Rectal smooth muscle tissue (tissue), 1 donor: ENCODE data around the gene LAGE3.

Experiments used
- H3K27ac ChIP-seq: one replicate; pipeline ENCODE4 v1.7.0; 2013; ENCODE audit warnings: low read depth, low read length, inconsistent platforms
- H3K27me3 ChIP-seq: one replicate; pipeline ENCODE4 v1.7.0; 2013; ENCODE audit warnings: low read length; ENCODE audit not compliant: control insufficient read depth, insufficient read depth
- H3K36me3 ChIP-seq: one replicate; pipeline ENCODE4 v1.7.0; 2013; ENCODE audit warnings: low read length; ENCODE audit not compliant: control insufficient read depth, insufficient read depth
- H3K4me1 ChIP-seq: one replicate; pipeline ENCODE4 v1.7.0; 2013; ENCODE audit warnings: low read length; ENCODE audit not compliant: control insufficient read depth, insufficient read depth
- H3K4me3 ChIP-seq: one replicate; pipeline ENCODE4 v1.7.0; 2013; ENCODE audit warnings: low read length
- H3K9ac ChIP-seq: one replicate; pipeline ENCODE4 v1.7.0; 2013; ENCODE audit warnings: low read length

Gene LAGE3

GRCh38 chrX:154441984-154442707 lies 36.9 kb downstream of the LAGE3 start:
- H3K36me3 ChIP-seq, result peaks cover 13% of the 10 kb centered on the region
- no peak overlapping the region for H3K9ac ChIP-seq
- no peak overlapping the region for H3K27ac ChIP-seq
- H3K4me1 ChIP-seq, result peaks cover 14% of the 10 kb centered on the region
- H3K27me3 ChIP-seq, result no peaks in the 10 kb centered on the region
- H3K4me3 ChIP-seq, result no peak overlapping the region

- no peak overlapping the region for H3K4me3 ChIP-seq
- H3K36me3 ChIP-seq, result peaks cover 8% of the 10 kb centered on the region
- H3K27me3 ChIP-seq, result no peaks in the 10 kb centered on the region
- H3K4me1 ChIP-seq, result peaks cover 14% of the 10 kb centered on the region
- H3K27ac ChIP-seq, result no peak overlapping the region
- H3K9ac ChIP-seq, result no peak overlapping the region
Observed at GRCh38 chrX:154441564-154441963, 37.5 kb downstream of the LAGE3 start.

- H3K27ac ChIP-seq, result no peak overlapping the region
- H3K9ac ChIP-seq, result no peak overlapping the region
- no peak overlapping the region for H3K4me3 ChIP-seq
- H3K36me3 ChIP-seq, result peaks cover 8% of the 10 kb centered on the region
- peaks cover 14% of the 10 kb centered on the region for H3K4me1 ChIP-seq
- H3K27me3 ChIP-seq, result no peaks in the 10 kb centered on the region
Observed at GRCh38 chrX:154440623-154441357, 38.3 kb downstream of the LAGE3 start.

- Histone ChIP-seq H3K27ac (no peak overlapping the region), H3K9ac (no peak overlapping the region), H3K27me3 (no peaks in the 10 kb centered on the region), H3K4me3 (no peak overlapping the region), H3K36me3 (peaks cover 8% of the 10 kb centered on the region), H3K4me1 (peaks cover 7% of the 10 kb centered on the region)
Observed at GRCh38 chrX:154439841-154440240, 39.2 kb downstream of the LAGE3 start.

- H3K4me3 ChIP-seq, result peak overlapping the region; percentile 74
- H3K4me1 ChIP-seq, result peaks cover 5% of the 10 kb centered on the region
- H3K9ac ChIP-seq, result peak overlapping the region; percentile 78
- no peaks in the 10 kb centered on the region for H3K27me3 ChIP-seq
- no peak overlapping the region for H3K27ac ChIP-seq
- peaks cover 13% of the 10 kb centered on the region for H3K36me3 ChIP-seq
Observed at GRCh38 chrX:154437971-154438893, 40.8 kb downstream of the LAGE3 start.

- peak within 1 kb of the TSS; percentile 78 for H3K9ac ChIP-seq
- H3K4me1 ChIP-seq, result peaks cover 5% of the 10 kb centered on the region
- peak within 1 kb of the TSS; percentile 74 for H3K4me3 ChIP-seq
- peak within 1 kb of the TSS; percentile 85 for H3K27ac ChIP-seq
- peaks cover 17% of the 10 kb centered on the region for H3K36me3 ChIP-seq
- H3K27me3 ChIP-seq, result no peaks in the 10 kb centered on the region
Observed at GRCh38 chrX:154436983-154437752, 41.9 kb downstream of the LAGE3 start, which contains the start of gene GDI1. TSS of gene GDI1 (plus strand) at chrX:154437154. CDS start at chrX:154437255, 101 bp downstream.

- peaks cover 5% of the 10 kb centered on the region for H3K4me1 ChIP-seq
- H3K9ac ChIP-seq, result no peak overlapping the region
- peaks cover 16% of the 10 kb centered on the region for H3K36me3 ChIP-seq
- peak overlapping the region; percentile 74 for H3K4me3 ChIP-seq
- H3K27me3 ChIP-seq, result no peaks in the 10 kb centered on the region
- H3K27ac ChIP-seq, result peak overlapping the region; percentile 85
Observed at GRCh38 chrX:154436374-154436982, 42.6 kb downstream of the LAGE3 start.

GRCh38 chrX:154435171-154435733 lies 43.8 kb downstream of the LAGE3 start:
- Histone ChIP-seq H3K4me3 (no peak overlapping the region), H3K4me1 (peaks cover 5% of the 10 kb centered on the region), H3K27me3 (no peaks in the 10 kb centered on the region), H3K27ac (no peak overlapping the region), H3K36me3 (peaks cover 12% of the 10 kb centered on the region), H3K9ac (no peak overlapping the region)

- H3K4me3 ChIP-seq, result no peak overlapping the region
- H3K4me1 ChIP-seq, result peaks cover 6% of the 10 kb centered on the region
- no peak overlapping the region for H3K27ac ChIP-seq
- no peaks in the 10 kb centered on the region for H3K27me3 ChIP-seq
- H3K36me3 ChIP-seq, result peaks cover 12% of the 10 kb centered on the region
- H3K9ac ChIP-seq, result no peak overlapping the region
Observed at GRCh38 chrX:154434394-154435168, 44.5 kb downstream of the LAGE3 start.

GRCh38 chrX:154433605-154434004 lies 45.5 kb downstream of the LAGE3 start:
- Histone ChIP-seq H3K27ac (no peak overlapping the region), H3K9ac (no peak overlapping the region), H3K4me3 (no peak overlapping the region), H3K4me1 (peaks cover 10% of the 10 kb centered on the region), H3K36me3 (peaks cover 12% of the 10 kb centered on the region), H3K27me3 (no peaks in the 10 kb centered on the region)
